Heart left ventricle (tissue), 16 donors: ENCODE results near the gene NDUFB10. TPM values are rescaled to one million over a fixed set of nuclear protein-coding genes. Genes with fewer than 3 reads are reported as not detected.

Experiments used
- ATAC-seq, 4 donors: fragments of 200-7000 bp; cut with Tn5 transposase; one replicate each; pipeline ENCODE4 v1.9.1; 2020 to 2022; ENCODE audit warnings: moderate library complexity in 4 of 4, mild to moderate bottlenecking in 3 of 4, moderate number of reproducible peaks in 1 of 4
- DNase-seq, 5 donors: peaks; one replicate each; pipeline ENCODE4 v3.0.0-alpha.2; 2020
- H3K27ac ChIP-seq, 12 donors: fragments of 200-600 bp; sonication (generic) in 4 of 12; one replicate each; pipeline versions ENCODE4 v1.5.0 to v1.8.0; 2016 to 2022; ENCODE audit warnings: mild to moderate bottlenecking in 2 of 12
- H3K27me3 ChIP-seq, 9 donors: fragments of 200-600 bp; sonication (generic) in 2 of 9; one replicate each; pipeline versions ENCODE4 v1.5.1 to v1.8.0; 2016 to 2022; ENCODE audit warnings: mild to moderate bottlenecking in 3 of 9
- H3K36me3 ChIP-seq, 9 donors: fragments of 200-600 bp; sonication (generic) in 2 of 9; one replicate each; pipeline versions ENCODE4 v1.5.0 to v1.8.0; 2018 to 2022; ENCODE audit warnings: mild to moderate bottlenecking in 2 of 9
- H3K4me1 ChIP-seq, 12 donors: fragments of 200-600 bp; sonication (generic) in 4 of 12; one replicate each; pipeline versions ENCODE4 v1.5.0 to v1.8.0; 2016 to 2022; ENCODE audit warnings: mild to moderate bottlenecking in 3 of 12
- H3K4me3 ChIP-seq, 12 donors: fragments of 200-600 bp; sonication (generic) in 4 of 12; one replicate each; pipeline versions ENCODE4 v1.5.0 to v1.8.0; 2017 to 2022; ENCODE audit warnings: mild to moderate bottlenecking in 9 of 12, moderate library complexity in 4 of 12
- H3K9me3 ChIP-seq, 12 donors: fragments of 200-600 bp; sonication (generic) in 4 of 12; one replicate each; pipeline versions ENCODE4 v1.5.0 to v1.8.0; 2016 to 2022; ENCODE audit warnings: mild to moderate bottlenecking in 1 of 12
- POLR2A ChIP-seq, 2 donors: fragments of 450-650 bp; IDR thresholded peaks; one replicate each; pipeline ENCODE4 v1.6.1; 2017; ENCODE audit warnings: antibody characterized with exemption in 2 of 2, mild to moderate bottlenecking in 2 of 2, moderate library complexity in 2 of 2
- WGBS, 4 donors: extraction: QIAGEN DNeasy Blood & Tissue Kit in 2 of 4; methylation state at CpG; one replicate each; pipeline versions ENCODE4 v1.1.5 to v1.1.7; 2013 to 2018; 5-methylcytosine and 5-hydroxymethylcytosine counted together
- intact Hi-C, 10 donors: fragments of 100-400 bp; cut with DNase I; formaldehyde crosslinking; loops; one replicate each; pipeline versions ENCODE4 v1.11.1 to v1.14.2; 2022
- polyA plus RNA-seq, 2 donors: library from polyadenylated mRNA; stranded (reverse); fragments of 200-250 nt; gene quantifications; one replicate each; pipeline ENCODE4 v1.2.3, GENCODE V29; 2013
- total RNA-seq, 9 donors: library from RNA; depleted of rRNA in 2 of 9; stranded (reverse); fragments of >200 nt in 2 of 9; fragmentation: NEBNext Ultra II Directional in 3 of 9; extraction: Animal tissue kit (Norgen Biotek cat#: 25700) in 3 of 9; gene quantifications; one replicate each; pipeline versions ENCODE4 v1.1.0 to v1.2.4, GENCODE V29; 2016 to 2023
- TF ChIP-seq, protein P1 (sequence below), 12 donors: fragments of 200-600 bp; sonication (generic) in 4 of 12; IDR thresholded peaks; one replicate each; pipeline versions ENCODE4 v1.5.0 to v1.8.0; 2018 to 2022; ENCODE audit warnings: antibody characterized with exemption in 12 of 12, mild to moderate bottlenecking in 5 of 12
- donor health status: ischemic (EF 13 %, LVEDD 7.1; RV severe dilation, severe dysfunction).
- donor health status: healthy with polysubstance abuse.
- donor health status: DM: no; HTN: yes; CAD: no.
- donor health status: DM: no; HTN: no; CAD: no.
- donor health status: ischemic (EF 25% LVEDD 6.9; RV normal size, moderate dysfunction).
- donor health status: ischemic (EF 25% LVEDD 5.7; RV mildly dilated, moderate dysfunction).
- donor health status: healthy.
- donor health status: DM: yes; HTN: yes; CAD: no.
- donor health status: ischemic (EF 35%, LVEDD 5.7; RV mildly dilated, moderate dysfunction).
- donor health status: nonischemic (EF 11% LVEDD 7.7; RV severe dilation, severe dysfunction).
- donor health status: DM: yes; HTN: yes; CAD: no.
- donor health status: PGD.
- donor health status: ischemic (EF 29% LVEDD 5.4; RV normal size, mild dysfunction).
- donor health status: nonischemic (EF 23%, LVEDD 6.1; RV moderate dilation, normal function).

The NDUFB10 gene
- total and polyA plus RNA-seq, 11 donors, result 316 to 1,618 (median 548) TPM

DNA sequence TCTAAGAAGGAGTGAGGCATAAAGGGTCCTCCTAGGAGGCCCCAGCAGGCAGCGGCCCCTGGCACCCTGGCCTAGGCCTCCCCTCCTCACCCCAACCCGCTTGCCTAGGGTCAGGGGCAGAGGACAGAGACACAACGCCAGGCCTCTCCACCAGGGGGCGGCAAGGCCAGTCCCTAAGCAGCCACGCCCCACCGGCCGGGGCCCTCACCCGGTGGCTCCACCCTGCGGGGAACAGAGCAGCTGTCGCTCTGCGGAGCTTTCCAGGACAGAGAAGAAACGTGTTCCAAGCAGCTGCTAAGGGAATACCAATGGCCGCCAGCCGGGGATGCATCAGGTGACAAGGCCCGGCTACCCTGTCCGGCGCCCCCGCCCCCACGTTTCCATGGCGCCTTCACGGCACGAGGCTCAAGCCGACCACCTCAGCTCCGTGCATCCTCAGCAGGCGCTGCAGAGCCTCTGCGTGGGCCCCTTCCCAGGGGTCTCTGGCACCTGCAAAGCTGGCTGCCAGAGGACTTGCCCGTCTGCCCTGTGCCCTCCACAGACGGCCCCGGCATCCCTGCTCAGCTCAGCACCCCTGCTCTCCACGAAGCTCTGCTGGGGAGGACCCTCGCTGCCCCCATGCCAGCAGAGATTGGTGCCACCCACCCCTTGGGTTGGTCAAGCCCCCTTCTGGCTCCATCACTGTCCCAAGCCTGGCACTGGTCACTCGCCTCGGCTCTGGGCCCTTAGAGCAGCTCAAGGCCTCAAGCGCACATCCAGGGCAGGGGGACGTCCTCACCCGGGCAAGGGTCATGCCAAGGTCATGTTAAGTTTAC, 44.7 kb downstream of the NDUFB10 start:
- ATAC-seq (peak; percentile 75 to 90 (median 86)), DNase-seq (peak; percentile 88 to 95 (median 93))
- intact Hi-C loops, result loop anchor here in 2 of 10 donors (10.0 kb wide), 2 partner anchors 151 to 501 kb away; partner anchors contain the start of gene TRAF7 (in 1 of the 2)
- TF ChIP-seq, protein P1, sequence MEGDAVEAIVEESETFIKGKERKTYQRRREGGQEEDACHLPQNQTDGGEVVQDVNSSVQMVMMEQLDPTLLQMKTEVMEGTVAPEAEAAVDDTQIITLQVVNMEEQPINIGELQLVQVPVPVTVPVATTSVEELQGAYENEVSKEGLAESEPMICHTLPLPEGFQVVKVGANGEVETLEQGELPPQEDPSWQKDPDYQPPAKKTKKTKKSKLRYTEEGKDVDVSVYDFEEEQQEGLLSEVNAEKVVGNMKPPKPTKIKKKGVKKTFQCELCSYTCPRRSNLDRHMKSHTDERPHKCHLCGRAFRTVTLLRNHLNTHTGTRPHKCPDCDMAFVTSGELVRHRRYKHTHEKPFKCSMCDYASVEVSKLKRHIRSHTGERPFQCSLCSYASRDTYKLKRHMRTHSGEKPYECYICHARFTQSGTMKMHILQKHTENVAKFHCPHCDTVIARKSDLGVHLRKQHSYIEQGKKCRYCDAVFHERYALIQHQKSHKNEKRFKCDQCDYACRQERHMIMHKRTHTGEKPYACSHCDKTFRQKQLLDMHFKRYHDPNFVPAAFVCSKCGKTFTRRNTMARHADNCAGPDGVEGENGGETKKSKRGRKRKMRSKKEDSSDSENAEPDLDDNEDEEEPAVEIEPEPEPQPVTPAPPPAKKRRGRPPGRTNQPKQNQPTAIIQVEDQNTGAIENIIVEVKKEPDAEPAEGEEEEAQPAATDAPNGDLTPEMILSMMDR (IDR thresholded peaks at IDR 0.05), result peak; percentile 91 to 98 (median 95)
- TF ChIP-seq POLR2A (IDR thresholded peaks at IDR 0.05), result peak in 1 of 2 donors; percentile 11
- H3K36me3 ChIP-seq, result peaks cover 0 to 46% (median 40%) of the 10 kb centered on the region in 9 donors
- peak overlapping the region in 4 of 12 donors; percentile 2 to 32 (median 7) for H3K27ac ChIP-seq
- H3K27me3 ChIP-seq, result no peaks in the 10 kb centered on the region
- no peaks in the 10 kb centered on the region for H3K9me3 ChIP-seq
- WGBS, 4 donors, result 27 to 52% (median 30%) methylated on average over 15 to 36 of the region's 36 CpGs
- peak overlapping the region in 7 of 12 donors; percentile 5 to 41 (median 25) for H3K4me3 ChIP-seq
- peaks cover 17 to 61% (median 44%) of the 10 kb centered on the region in 12 donors for H3K4me1 ChIP-seq

DNA sequence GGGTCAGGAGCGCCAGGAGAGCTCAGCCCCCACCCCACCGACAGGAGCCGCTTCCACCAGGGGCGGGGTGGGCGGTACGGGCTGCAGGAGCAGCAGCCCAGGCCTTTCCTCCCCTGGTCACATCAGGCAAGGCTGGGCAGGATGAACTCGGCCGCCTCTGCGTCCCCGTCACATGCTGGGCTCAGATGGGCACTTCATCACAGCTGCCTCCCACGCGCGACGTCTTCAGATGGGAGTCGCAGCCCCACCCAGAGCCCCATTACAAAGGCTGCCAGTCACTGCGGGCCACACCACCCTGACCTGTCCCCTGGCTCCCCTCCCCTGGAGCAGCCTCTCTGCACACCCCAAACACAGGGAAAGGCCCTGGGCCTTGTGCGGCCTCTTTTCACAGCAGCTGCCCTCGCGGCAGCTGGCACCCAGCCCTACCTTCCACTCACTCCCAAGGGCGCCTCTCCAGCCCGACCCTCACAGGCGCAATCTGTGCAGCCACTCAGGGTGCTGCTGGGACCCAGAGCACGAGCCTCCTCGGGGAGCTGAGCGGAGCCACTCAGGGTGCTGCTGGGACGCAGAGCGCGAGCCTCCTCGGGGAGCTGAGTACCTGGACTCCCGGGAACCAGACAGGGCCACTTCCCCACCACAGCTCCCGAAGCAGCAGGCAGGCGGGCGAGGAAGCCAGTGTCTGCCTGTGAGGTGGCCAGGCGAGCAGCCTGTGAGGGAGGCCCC, 45.6 kb downstream of the NDUFB10 start:
- ATAC-seq, result no peak
- WGBS, 4 donors, result 72 to 82% (median 76%) methylated on average over 15 to 34 of the region's 34 CpGs
- Histone ChIP-seq H3K27me3 (no peaks in the 10 kb centered on the region), H3K4me1 (peaks cover 17 to 65% (median 45%) of the 10 kb centered on the region in 12 donors), H3K36me3 (peaks cover 0 to 36% (median 31%) of the 10 kb centered on the region in 9 donors), H3K4me3 (no peak overlapping the region), H3K27ac (no peak overlapping the region), H3K9me3 (no peaks in the 10 kb centered on the region)
- DNase-seq, result no peak
- no peak for TF ChIP-seq POLR2A (IDR thresholded peaks at IDR 0.05)
- TF ChIP-seq, protein P1 (IDR thresholded peaks at IDR 0.05), result no peak
- intact Hi-C loops, result loop anchor here in 2 of 10 donors (10.0 kb wide), 2 partner anchors 150 to 500 kb away; partner anchors contain the start of gene TRAF7 (in 1 of the 2)

DNA sequence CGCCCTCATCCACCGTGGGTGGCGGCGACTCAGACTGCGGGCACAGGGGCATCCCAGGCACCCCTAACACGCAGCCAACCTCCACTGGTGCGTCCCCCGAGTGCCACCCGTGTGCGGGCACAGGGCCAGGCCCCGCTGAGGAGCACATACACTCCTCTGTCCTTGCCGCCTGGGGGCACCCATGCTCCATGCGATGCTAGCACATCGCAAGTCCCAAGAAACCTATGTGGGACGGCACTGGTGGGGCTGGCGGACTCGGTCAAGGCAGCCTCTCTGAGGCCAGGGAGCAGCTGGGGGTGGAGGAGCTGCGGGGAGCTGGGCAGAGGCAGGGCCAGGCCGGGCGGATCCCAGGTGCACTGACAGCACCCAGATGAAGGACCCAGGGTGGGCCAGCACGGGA, 46.3 kb downstream of the NDUFB10 start:
- peaks cover 0 to 29% (median 24%) of the 10 kb centered on the region in 9 donors for H3K36me3 ChIP-seq
- intact Hi-C loops, result loop anchor here in 2 of 10 donors (10.0 kb wide), 2 partner anchors 149 to 499 kb away; partner anchors contain the start of gene TRAF7 (in 1 of the 2)
- no peak for ATAC-seq

More for the DNA sequence above, 46.3 kb downstream of the NDUFB10 start:
- peaks cover 20 to 72% (median 52%) of the 10 kb centered on the region in 12 donors for H3K4me1 ChIP-seq
- no peak for TF ChIP-seq POLR2A (IDR thresholded peaks at IDR 0.05)
- TF ChIP-seq, protein P1 (IDR thresholded peaks at IDR 0.05), result no peak
- H3K27ac ChIP-seq, result no peak overlapping the region
- WGBS, 4 donors, result 60 to 85% (median 81%) methylated on average over 13 to 21 of the region's 21 CpGs
- no peak overlapping the region for H3K4me3 ChIP-seq
- no peak for DNase-seq
- H3K27me3 ChIP-seq, result no peaks in the 10 kb centered on the region
- no peaks in the 10 kb centered on the region for H3K9me3 ChIP-seq
